Stimulated activated CD4-positive, alpha-beta T cell treated with anti-CD3 and anti-CD28 coated beads, TNF-alpha, amount 100 ng/mL, for 48 hours (primary cell): ENCODE results near the gene OLFML3.

Experiments
- DNase-seq, 3 donors: peaks; one replicate each; pipeline ENCODE4 v3.0.0-alpha.2; 2020; ENCODE audit warnings: low read depth in 3 of 3

The OLFML3 gene

GRCh38 chr1:113949007-113949406 is 30.3 kb upstream of the OLFML3 start:
- no peak for DNase-seq

- DNase-seq, result no peak
Observed at GRCh38 chr1:113950908-113951307, 28.4 kb upstream of the OLFML3 start.

GRCh38 chr1:113951719-113952118 is 27.6 kb upstream of the OLFML3 start:
- no peak for DNase-seq

- DNase-seq, result no peak
Observed at GRCh38 chr1:113957984-113958383, 21.3 kb upstream of the OLFML3 start.

GRCh38 chr1:113958691-113959090 is 20.6 kb upstream of the OLFML3 start:
- no peak for DNase-seq

GRCh38 chr1:113963281-113963906 is 15.9 kb upstream of the OLFML3 start:
- no peak for DNase-seq

- DNase-seq, result no peak
Observed at GRCh38 chr1:113965703-113966412, 13.4 kb upstream of the OLFML3 start.

GRCh38 chr1:113972954-113973353 is 6.3 kb upstream of the OLFML3 start:
- no peak for DNase-seq

- DNase-seq, result peak in 1 of 3 donors; percentile 9
Observed at GRCh38 chr1:113975211-113975895, 3.9 kb upstream of the OLFML3 start.

GRCh38 chr1:113976609-113977278 is 2.5 kb upstream of the OLFML3 start:
- no peak for DNase-seq

- no peak for DNase-seq
Observed at GRCh38 chr1:113977906-113978305, 1.4 kb upstream of the OLFML3 start.

GRCh38 chr1:113980110-113980509 is 836 bp downstream of the OLFML3 start:
- DNase-seq, result no peak

- DNase-seq, result no peak
Observed at GRCh38 chr1:113981962-113982931, 3.0 kb downstream of the OLFML3 start.

- no peak for DNase-seq
Observed at GRCh38 chr1:113982949-113983348, 3.7 kb downstream of the OLFML3 start.

- no peak for DNase-seq
Observed at GRCh38 chr1:113983391-113983790, 4.1 kb downstream of the OLFML3 start.

GRCh38 chr1:113983826-113984225 is 4.6 kb downstream of the OLFML3 start:
- no peak for DNase-seq

GRCh38 chr1:113984710-113985109 is 5.4 kb downstream of the OLFML3 start:
- DNase-seq, result no peak

GRCh38 chr1:113986802-113987201 is 7.5 kb downstream of the OLFML3 start:
- no peak for DNase-seq

- DNase-seq, result no peak
Observed at GRCh38 chr1:113987259-113987658, 8.0 kb downstream of the OLFML3 start.

- no peak for DNase-seq
Observed at GRCh38 chr1:113990530-113990929, 11.3 kb downstream of the OLFML3 start.

GRCh38 chr1:113990961-113991360 is 11.7 kb downstream of the OLFML3 start:
- no peak for DNase-seq
